GM19397 (cell line): Measurements from ENCODE around the gene TSC22D2.

Source experiments
- ATAC-seq: cut with Tn5 transposase; IDR thresholded peaks from one replicate; pipeline ENCODE4 v1.9.1; 2021; ENCODE audit warnings: mild to moderate bottlenecking, moderate library complexity; ENCODE audit not compliant: unreplicated experiment

The TSC22D2 gene

DNA sequence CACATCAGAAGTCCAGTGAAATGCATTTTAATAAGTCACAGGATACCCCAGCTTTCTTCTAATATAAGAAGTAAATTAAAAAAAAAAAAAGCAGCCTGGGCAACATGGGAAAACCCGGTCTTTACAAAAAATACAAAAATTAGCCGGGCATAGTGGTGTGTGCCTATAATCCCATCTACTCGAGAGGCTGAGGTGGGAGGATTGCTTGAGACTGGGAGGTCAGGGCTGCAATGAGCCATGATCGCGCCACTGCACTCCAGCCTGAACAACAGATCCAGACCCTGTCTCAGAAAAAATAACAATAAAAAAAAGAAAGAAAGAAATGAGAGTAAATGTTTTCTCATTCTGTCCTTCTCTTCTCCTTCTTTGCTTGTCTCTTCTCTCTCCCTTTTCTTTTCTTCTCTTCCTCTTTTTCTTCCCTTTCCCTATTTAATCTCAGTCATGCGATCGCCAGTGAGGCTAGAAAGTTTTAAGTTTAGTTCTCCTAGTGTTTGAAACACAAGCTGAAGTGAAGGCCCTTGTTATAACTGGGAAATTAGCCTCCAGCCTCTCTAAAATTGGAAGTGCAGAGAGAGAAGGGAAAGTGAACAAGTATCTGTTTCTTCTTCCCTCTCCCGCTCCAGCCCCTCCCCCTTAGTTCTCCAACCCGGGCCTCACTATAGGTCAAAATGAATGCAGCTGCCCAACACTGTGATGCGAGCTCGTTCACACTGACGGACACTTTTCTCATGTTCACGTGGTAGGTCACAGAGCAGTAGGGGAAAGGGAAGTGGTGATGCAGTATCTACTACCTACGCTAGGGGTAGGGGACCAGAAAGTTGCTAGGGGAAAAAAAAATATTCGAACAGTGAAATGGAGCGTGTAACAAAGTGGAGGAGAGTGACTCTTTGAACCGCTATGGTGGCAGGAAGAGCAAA is 23.5 kb upstream of the TSC22D2 start:
- ATAC-seq: peak; percentile 98

DNA sequence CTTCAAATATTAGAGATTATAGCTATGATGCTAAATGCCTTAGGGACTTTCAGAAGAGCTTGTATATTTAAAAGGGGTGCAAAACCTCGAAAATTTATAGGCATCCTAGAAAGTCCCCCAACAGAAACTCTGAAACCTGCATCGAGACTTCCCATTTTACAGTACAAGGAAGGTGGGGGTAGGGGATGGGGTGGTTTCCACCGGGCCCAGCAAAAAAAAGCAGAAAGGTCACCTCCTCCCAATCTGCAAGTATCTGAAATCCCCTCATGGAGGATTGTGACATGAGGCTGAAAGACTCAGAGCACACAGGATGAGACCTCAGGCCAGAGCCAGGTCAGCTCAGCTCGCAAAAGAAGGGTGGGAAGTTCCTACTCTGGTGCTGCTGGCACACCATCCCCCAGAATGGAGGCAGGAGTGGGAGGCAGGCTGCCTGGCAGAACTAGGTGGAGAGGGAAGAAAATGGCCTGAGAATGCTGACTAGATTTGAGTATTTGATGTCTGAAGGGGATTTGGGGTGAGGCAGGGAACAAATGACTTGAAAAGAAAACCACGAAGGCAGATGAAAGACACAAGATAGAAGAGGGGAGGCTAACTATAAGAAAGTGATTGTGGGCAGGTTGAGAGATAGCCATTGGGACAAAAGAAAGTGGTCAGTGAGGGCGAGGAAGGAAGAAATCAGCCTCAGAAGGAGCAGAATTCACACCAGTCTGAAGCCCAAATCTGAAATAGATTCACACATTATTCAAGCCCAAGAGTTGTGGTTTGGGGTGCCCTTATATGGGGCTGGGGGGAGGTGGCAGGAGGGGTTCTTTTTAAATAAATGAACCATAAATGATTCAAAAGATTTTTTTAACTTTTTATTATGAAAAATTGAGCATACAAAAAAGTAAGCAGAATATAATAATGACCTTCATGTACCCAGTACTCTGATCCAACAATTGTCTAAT is 22.5 kb upstream of the TSC22D2 start:
- ATAC-seq: peak; percentile 42

DNA sequence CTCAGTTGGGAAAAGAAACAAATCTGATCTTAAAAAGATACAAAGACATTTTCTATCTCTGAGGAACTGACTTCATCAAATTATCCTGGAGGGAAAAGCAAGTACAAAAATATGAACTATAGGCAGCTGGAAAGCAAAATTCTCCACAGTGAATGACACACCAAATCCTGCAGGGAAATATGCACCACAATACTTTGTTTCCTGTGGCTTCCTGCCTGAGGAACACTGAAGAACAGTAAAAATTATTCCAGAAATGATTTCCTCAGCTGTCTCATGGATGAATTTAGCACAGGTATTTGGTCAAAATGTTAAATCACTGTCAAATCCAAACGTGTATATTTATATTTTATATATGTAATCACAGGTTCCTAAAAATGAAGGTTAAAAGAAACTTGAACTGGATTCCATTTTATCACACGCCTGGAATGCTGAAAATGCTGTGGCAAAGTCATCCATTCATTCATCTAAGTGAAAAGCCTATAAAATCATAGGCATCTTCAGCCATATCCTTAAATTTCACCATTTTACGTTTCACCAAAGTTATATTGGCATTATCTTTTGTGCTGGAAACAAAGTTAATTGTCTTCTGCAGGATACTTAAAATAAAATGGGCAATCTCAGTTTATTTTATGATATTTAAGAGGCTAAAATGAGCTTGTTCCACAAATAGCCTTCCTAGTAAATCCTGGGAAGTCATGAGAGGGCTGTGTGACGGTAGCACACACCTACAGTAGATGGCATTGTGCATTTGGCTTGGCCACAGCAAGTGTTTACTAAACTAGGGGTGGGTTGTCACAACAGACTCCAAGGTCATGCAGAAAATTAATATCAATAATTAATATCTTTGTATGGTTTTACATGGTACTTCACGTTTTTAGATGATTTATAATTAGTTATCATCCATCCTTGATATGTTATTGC is 19.3 kb upstream of the TSC22D2 start:
- ATAC-seq: no peak

DNA sequence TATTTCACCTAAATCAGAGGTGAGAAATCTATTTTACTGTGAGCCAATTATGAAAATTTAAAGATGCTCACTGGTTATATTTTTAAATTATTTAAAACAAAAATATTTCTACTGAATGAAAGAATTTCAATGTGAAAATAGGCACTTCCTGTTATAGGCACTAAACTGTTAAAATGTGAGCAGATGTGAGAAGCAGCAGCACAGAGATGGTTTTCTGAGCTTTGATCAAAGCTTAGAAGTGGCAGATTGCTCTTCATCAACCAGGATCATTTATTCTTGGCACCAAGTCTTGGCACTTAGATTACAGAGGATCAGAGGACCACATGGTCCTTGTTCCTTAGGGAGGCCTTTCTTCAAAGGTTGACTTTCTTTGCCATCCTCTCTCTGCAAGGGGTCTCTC is 18.0 kb upstream of the TSC22D2 start:
- ATAC-seq: no peak

DNA sequence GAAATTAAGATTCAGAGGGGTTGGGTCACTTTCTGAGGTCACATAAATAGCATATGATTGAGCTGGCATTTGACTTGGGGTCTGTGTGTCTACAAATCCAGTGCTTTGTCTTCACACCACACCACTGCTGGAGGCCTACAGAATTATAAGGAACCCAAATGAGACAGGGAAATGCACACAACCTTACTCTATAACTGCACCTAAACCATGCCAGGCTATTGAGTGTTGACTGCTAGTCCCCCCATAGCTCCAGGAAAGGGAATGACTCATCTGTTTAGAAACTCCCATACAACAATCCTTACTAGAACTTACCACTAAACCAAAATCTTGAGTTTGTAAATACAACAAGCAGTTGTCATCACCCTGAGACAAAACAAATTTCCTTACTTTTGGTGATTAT is 16.9 kb upstream of the TSC22D2 start:
- ATAC-seq: no peak

DNA sequence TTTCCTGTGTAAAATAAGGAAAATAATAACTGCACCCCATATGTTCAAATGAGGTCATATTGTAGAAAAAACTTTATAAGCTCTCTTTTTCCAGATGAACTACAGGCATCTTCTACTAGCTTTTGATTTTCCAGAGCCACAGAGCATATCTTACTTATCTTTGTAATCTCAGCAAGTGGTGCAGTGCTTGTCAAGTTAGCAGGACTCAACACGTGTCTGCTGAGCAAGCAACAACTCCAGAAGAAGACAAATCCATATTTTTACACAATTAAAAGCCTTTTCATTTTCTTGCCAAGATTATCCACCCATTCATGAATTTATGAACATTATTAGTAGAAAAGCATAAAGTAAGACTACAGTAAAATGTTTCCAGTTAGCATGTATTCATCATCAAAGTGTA is 14.4 kb upstream of the TSC22D2 start:
- no peak for ATAC-seq

DNA sequence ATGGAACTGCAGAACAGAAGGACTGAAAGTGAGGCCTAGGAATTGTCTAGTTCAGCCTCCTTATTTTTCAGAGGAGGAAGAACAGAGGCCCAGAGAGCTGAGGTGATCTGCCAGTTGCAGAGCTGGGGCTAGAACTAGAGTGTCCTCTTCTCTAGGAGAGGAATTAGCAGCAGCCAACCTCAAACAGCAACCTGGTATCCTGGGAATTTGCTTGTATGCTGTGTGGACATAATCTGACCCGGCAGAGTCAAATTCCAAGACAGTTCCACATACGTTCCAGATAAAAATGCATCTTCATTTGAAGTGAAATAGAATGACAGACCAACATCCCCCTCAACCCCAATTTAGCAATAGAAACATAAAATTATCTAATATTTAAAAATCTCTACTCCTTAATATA is 13.5 kb upstream of the TSC22D2 start:
- ATAC-seq: no peak

DNA sequence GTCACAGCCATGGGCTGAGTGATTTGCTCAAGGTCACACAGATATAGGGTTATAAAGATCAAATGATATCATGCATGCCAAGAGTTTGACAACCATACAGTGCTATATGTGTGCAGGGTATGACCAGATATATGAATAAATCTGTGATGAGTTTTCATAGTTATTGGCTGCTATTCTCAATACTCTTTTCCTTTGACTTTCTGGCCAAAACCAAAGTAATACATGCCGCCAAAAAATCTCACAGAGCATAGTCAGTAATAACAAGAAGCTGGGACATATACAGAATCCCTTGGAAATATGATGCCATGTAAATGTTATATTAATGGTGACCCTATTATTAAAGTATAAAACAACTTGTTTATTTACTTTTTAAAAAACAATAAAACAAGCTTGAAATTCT is 11.6 kb upstream of the TSC22D2 start:
- no peak for ATAC-seq

DNA sequence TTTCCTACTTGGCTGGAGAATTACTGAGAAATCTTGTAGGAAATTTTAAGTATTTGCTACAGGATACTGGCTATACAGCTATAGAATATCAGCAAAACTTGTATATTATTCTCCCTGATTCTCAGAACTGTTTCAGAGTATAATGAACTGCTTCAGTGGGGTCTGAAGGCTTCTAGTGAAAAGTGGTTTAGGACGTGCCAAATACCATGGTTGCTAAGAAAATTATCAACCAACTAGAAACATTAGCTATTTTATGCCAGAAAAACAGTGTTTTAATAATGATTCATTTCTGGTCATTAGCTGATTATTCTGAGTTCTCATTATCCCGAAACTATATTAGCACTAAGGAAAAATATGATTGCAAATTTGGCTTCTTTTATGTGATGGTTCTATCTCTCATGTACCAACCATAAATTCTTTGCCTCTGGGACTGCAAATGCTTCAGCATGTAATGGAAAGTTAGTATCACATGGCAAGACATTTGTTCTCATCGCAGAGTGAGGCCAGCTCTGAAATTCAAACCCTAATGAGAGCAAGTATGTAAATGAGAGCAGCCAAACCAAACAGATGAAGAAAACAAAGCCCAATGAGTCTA is 11.0 kb upstream of the TSC22D2 start:
- no peak for ATAC-seq

DNA sequence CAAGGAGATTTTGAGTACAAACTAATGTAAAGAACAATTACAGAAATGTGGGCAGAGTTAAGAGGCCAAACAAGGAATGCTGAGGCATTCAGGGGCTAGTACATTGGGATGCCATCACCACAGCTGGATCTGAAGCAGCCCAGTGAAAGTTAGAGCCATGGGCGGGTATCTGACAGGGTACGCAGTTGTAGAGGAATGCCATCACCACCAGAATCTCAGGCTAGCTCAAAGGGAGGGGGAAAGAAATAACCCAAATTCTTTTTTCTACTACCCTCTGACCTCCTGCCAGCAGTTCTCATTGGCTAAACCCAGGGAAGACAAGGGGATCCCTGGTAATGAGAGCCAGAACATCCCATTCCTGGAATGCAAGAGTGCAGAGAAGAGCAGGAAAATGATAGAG is 9.0 kb upstream of the TSC22D2 start:
- no peak for ATAC-seq

DNA sequence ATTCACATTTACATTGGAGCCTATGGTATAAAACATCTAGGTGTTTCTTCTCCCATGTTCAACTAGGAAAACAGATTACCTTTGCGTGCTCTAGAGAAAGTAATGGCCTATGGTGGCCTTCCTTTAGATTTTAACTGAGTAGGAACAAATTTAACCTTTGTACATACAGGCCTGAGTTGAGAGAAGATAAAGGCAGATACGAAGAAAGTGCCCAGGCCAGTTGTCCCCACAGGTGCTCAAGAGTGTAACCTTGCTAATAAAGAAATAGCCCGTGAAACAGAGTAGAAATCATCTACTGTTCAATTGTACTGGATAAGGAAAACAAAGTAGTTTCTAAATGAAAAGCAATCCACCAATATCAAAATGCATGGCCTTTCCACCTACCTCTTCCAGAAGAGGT is 6.8 kb upstream of the TSC22D2 start:
- no peak for ATAC-seq

DNA sequence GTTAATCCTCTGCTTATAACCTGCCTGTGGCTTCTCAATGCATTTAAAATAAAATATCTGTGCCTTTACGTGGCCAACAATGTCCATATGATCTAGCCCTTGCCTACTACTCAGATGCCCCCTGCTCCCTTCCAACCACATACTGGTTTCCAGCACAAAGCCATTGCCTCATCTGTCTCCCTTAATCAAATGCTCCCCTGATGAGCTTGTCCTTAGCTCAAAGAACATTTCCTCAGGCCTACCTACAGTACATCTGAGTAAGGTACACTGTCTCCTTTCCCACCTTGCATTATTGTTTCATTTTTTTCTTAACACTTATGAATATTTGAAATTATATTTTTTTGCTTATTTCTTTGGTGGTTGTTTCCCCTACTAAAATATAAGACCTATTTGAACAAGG is 5.9 kb upstream of the TSC22D2 start:
- no peak for ATAC-seq

DNA sequence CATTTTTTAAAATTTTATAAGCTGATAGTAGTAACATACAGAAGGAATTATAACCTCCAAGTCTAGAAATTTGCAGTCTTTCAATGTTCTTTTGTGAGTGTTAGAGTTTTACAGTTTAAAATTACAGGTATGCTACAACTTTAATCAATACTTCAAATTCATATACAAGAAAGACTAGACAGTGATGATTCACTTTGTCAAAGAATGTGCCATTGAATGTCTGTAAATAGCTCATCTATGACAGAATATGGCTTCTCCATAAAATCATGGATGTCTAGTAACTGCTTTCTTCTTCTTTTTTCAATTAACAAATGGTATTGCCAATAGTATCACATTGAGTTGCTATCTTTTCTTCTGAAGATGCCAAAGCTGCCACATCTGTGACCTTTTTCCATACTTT is 4.1 kb upstream of the TSC22D2 start:
- no peak for ATAC-seq

DNA sequence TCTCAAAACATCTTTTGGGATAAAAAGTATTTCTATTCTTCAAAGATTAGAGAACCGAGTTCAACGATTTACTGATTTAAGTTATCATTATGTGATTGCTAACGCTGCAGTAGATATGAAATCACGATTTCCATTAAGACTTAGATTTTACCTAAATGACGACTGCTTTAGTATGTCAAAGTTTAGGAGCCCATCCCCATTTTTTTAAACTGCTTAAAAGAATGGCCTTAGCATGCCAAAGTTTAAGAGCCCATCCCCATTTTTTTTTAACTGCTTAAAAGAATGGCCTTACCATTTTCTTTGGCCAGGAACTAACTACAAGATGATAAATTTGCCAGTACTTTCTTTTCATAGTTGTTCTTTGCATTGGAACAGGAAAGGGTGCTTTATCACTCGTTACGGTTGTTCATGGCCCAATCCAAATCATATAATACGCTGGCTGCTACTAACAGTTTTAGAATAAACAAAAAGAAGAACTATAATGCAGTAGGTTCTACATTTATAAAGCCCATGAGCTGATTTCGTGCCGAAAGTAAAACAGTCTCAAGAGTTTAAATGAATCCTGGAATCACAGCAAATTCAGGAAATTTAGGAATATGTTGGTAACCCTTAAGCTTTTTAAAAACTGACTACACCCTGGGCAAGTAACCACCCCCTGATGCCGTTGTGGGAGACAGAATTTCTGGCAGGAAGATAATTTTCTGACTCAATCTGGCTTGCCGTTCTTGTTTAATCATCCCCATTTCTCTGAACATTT is 869 bp upstream of the TSC22D2 start:
- no peak for ATAC-seq

DNA sequence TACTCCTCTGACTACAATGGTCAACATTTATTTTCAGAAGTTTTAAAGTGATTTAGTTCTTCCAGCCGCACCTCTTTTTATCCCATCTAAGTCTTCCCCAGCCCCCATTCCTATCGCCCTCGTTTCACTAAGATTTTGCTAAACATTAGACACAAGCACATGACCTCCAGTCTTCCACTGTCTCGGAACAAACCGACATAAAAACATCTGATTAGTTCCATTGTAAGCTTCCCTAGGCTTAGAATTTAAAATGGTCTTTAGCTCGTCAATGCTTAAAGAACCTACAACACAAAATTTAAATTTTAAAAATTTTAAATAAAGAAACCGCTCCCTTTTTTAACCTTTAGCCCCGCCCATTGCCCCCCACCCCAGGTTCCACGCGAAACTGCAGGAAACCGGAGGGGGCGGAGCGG is 284 bp upstream of the TSC22D2 start:
- ATAC-seq: no peak

DNA sequence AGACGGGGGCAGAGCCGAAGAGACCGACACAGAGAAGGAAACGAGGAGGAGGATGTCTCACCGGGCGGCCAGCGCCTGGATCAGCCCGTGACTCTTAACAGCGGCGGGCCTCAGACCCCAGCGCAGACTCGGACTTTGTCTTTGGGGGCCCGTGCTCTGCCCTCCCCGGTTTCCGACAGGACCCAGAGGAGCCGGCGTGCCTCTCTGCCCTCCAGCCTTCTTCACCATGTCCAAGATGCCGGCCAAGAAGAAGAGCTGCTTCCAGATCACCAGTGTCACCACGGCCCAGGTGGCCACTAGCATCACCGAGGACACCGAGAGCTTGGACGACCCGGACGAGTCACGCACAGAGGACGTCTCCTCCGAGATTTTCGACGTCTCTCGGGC is 1.0 kb downstream of the TSC22D2 start:
- ATAC-seq: no peak

DNA sequence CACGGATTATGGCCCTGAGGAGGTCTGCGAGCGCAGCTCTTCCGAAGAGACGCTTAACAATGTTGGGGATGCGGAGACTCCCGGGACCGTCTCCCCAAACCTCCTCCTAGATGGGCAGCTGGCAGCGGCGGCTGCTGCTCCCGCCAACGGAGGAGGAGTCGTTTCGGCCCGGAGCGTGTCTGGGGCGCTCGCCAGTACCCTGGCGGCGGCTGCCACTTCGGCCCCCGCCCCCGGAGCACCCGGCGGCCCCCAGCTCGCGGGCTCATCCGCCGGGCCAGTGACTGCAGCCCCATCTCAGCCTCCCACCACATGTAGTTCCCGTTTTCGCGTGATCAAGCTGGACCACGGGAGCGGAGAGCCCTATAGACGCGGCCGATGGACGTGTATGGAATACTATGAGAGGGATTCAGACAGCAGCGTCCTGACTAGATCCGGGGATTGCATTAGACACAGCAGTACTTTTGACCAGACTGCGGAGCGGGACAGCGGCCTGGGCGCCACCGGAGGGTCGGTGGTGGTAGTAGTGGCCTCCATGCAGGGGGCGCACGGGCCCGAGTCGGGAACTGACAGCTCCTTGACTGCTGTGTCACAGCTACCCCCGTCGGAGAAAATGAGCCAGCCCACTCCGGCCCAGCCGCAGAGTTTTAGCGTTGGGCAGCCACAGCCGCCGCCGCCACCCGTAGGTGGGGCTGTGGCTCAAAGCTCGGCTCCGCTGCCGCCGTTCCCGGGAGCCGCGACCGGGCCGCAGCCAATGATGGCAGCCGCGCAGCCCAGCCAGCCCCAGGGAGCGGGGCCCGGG is 1.6 kb downstream of the TSC22D2 start:
- peak; percentile 31 for ATAC-seq

DNA sequence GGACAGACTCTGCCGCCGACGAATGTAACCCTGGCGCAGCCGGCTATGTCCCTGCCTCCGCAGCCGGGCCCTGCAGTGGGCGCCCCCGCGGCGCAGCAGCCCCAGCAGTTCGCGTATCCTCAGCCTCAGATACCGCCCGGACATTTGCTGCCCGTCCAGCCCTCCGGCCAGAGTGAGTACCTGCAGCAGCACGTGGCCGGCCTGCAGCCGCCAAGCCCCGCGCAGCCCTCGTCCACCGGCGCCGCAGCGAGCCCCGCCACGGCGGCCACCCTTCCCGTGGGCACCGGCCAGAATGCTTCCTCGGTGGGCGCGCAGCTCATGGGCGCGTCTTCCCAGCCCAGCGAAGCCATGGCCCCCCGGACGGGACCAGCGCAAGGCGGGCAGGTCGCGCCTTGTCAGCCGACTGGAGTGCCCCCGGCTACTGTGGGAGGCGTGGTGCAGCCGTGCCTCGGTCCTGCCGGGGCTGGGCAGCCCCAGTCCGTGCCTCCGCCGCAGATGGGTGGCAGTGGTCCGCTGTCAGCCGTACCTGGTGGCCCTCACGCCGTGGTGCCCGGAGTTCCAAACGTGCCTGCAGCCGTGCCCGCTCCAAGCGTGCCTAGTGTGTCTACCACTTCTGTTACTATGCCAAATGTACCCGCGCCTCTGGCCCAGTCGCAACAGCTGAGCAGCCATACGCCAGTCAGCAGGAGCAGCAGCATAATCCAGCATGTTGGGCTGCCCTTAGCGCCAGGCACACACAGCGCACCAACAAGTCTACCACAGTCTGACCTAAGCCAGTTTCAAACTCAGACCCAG is 2.4 kb downstream of the TSC22D2 start:
- no peak for ATAC-seq
